Heart left ventricle (tissue), 16 donors: ENCODE data around the gene CPT1B. TPM values are rescaled to one million over a fixed set of nuclear protein-coding genes. Genes with fewer than 3 reads are reported as not detected.
A peak's percentile ranks its signal among the peaks of the same experiment; 100 is the strongest.

ENCODE experiments used
- ATAC-seq, 4 donors: fragments of 200-7000 bp; cut with Tn5 transposase; one replicate each; pipeline ENCODE4 v1.9.1; 2020 to 2022; ENCODE audit warnings: moderate library complexity in 4 of 4, mild to moderate bottlenecking in 3 of 4, moderate number of reproducible peaks in 1 of 4
- DNase-seq, 5 donors: peaks; one replicate each; pipeline ENCODE4 v3.0.0-alpha.2; 2020
- H3K27ac ChIP-seq, 12 donors: fragments of 200-600 bp; sonication (generic) in 4 of 12; one replicate each; pipeline versions ENCODE4 v1.5.0 to v1.8.0; 2016 to 2022; ENCODE audit warnings: mild to moderate bottlenecking in 2 of 12
- H3K27me3 ChIP-seq, 9 donors: fragments of 200-600 bp; sonication (generic) in 2 of 9; one replicate each; pipeline versions ENCODE4 v1.5.1 to v1.8.0; 2016 to 2022; ENCODE audit warnings: mild to moderate bottlenecking in 3 of 9
- H3K36me3 ChIP-seq, 9 donors: fragments of 200-600 bp; sonication (generic) in 2 of 9; one replicate each; pipeline versions ENCODE4 v1.5.0 to v1.8.0; 2018 to 2022; ENCODE audit warnings: mild to moderate bottlenecking in 2 of 9
- H3K4me1 ChIP-seq, 12 donors: fragments of 200-600 bp; sonication (generic) in 4 of 12; one replicate each; pipeline versions ENCODE4 v1.5.0 to v1.8.0; 2016 to 2022; ENCODE audit warnings: mild to moderate bottlenecking in 3 of 12
- H3K4me3 ChIP-seq, 12 donors: fragments of 200-600 bp; sonication (generic) in 4 of 12; one replicate each; pipeline versions ENCODE4 v1.5.0 to v1.8.0; 2017 to 2022; ENCODE audit warnings: mild to moderate bottlenecking in 9 of 12, moderate library complexity in 4 of 12
- H3K9me3 ChIP-seq, 12 donors: fragments of 200-600 bp; sonication (generic) in 4 of 12; one replicate each; pipeline versions ENCODE4 v1.5.0 to v1.8.0; 2016 to 2022; ENCODE audit warnings: mild to moderate bottlenecking in 1 of 12
- CTCF ChIP-seq, 12 donors: fragments of 200-600 bp; sonication (generic) in 4 of 12; IDR thresholded peaks; one replicate each; pipeline versions ENCODE4 v1.5.0 to v1.8.0; 2018 to 2022; ENCODE audit warnings: antibody characterized with exemption in 12 of 12, mild to moderate bottlenecking in 5 of 12
- POLR2A ChIP-seq, 2 donors: fragments of 450-650 bp; IDR thresholded peaks; one replicate each; pipeline ENCODE4 v1.6.1; 2017; ENCODE audit warnings: antibody characterized with exemption in 2 of 2, mild to moderate bottlenecking in 2 of 2, moderate library complexity in 2 of 2
- WGBS, 4 donors: extraction: QIAGEN DNeasy Blood & Tissue Kit in 2 of 4; methylation state at CpG; one replicate each; pipeline versions ENCODE4 v1.1.5 to v1.1.7; 2013 to 2018; 5-methylcytosine and 5-hydroxymethylcytosine counted together
- intact Hi-C, 10 donors: fragments of 100-400 bp; cut with DNase I; formaldehyde crosslinking; loops; one replicate each; pipeline versions ENCODE4 v1.11.1 to v1.14.2; 2022
- polyA plus RNA-seq, 2 donors: library from polyadenylated mRNA; stranded (reverse); fragments of 200-250 nt; gene quantifications; one replicate each; pipeline ENCODE4 v1.2.3, GENCODE V29; 2013
- total RNA-seq, 9 donors: library from RNA; depleted of rRNA in 2 of 9; stranded (reverse); fragments of >200 nt in 2 of 9; fragmentation: NEBNext Ultra II Directional in 3 of 9; extraction: Animal tissue kit (Norgen Biotek cat#: 25700) in 3 of 9; gene quantifications; one replicate each; pipeline versions ENCODE4 v1.1.0 to v1.2.4, GENCODE V29; 2016 to 2023
- donor health status: ischemic (EF 13 %, LVEDD 7.1; RV severe dilation, severe dysfunction).
- donor health status: healthy with polysubstance abuse.
- donor health status: DM: no; HTN: yes; CAD: no.
- donor health status: DM: no; HTN: no; CAD: no.
- donor health status: ischemic (EF 25% LVEDD 6.9; RV normal size, moderate dysfunction).
- donor health status: ischemic (EF 25% LVEDD 5.7; RV mildly dilated, moderate dysfunction).
- donor health status: healthy.
- donor health status: DM: yes; HTN: yes; CAD: no.
- donor health status: ischemic (EF 35%, LVEDD 5.7; RV mildly dilated, moderate dysfunction).
- donor health status: nonischemic (EF 11% LVEDD 7.7; RV severe dilation, severe dysfunction).
- donor health status: DM: yes; HTN: yes; CAD: no.
- donor health status: PGD.
- donor health status: ischemic (EF 29% LVEDD 5.4; RV normal size, mild dysfunction).
- donor health status: nonischemic (EF 23%, LVEDD 6.1; RV moderate dilation, normal function).

CPT1B gene
- total and polyA plus RNA-seq, 11 donors: 51.4 to 467 (median 303) TPM

GRCh38 chr22:50625568-50626313 lies 47.5 kb upstream of the CPT1B start:
- DNase-seq (peak in 1 of 5 donors; percentile 24), ATAC-seq (no peak)
- no peaks in the 10 kb centered on the region for H3K27me3 ChIP-seq
- no peaks in the 10 kb centered on the region for H3K9me3 ChIP-seq
- 79 to 92% (median 87%) methylated on average over 14 to 27 of the region's 27 CpGs for WGBS, 4 donors
- peak in 6 of 12 donors; percentile 20 to 37 (median 31) for TF ChIP-seq CTCF (IDR thresholded peaks at IDR 0.05)
- TF ChIP-seq POLR2A (IDR thresholded peaks at IDR 0.05): no peak
- peaks cover 0 to 49% (median 27%) of the 10 kb centered on the region in 12 donors for H3K4me1 ChIP-seq
- H3K4me3 ChIP-seq: no peak overlapping the region
- no peak overlapping the region for H3K27ac ChIP-seq
- intact Hi-C loops: loop anchor here in 9 of 10 donors (2.0 to 5.0 kb wide), 6 partner anchors 47 to 87 kb away; partner anchors contain the start of gene SHANK3 (in 4 of the 9)
- peaks cover 0 to 15% (median 0%) of the 10 kb centered on the region in 9 donors for H3K36me3 ChIP-seq

GRCh38 chr22:50625131-50625567 lies 46.9 kb upstream of the CPT1B start:
- no peaks in the 10 kb centered on the region for H3K27me3 ChIP-seq
- no peak for ATAC-seq
- 80 to 91% (median 90%) methylated on average over 6 to 14 of the region's 14 CpGs for WGBS, 4 donors
- TF ChIP-seq POLR2A (IDR thresholded peaks at IDR 0.05): no peak
- peak in 1 of 5 donors; percentile 16 for DNase-seq
- no peak overlapping the region for H3K27ac ChIP-seq
- H3K36me3 ChIP-seq: peaks cover 0 to 15% (median 0%) of the 10 kb centered on the region in 9 donors
- H3K4me3 ChIP-seq: no peak overlapping the region
- H3K4me1 ChIP-seq: peaks cover 0 to 55% (median 32%) of the 10 kb centered on the region in 12 donors
- intact Hi-C loops: loop anchor here in 9 of 10 donors (5.0 kb wide), 5 partner anchors 47 to 87 kb away; partner anchors contain the start of gene SHANK3 (in 4 of the 9)
- H3K9me3 ChIP-seq: no peaks in the 10 kb centered on the region

- no peak for ATAC-seq
- Histone ChIP-seq H3K9me3 (no peaks in the 10 kb centered on the region), H3K36me3 (peaks cover 0 to 15% (median 0%) of the 10 kb centered on the region in 9 donors), H3K4me3 (no peak overlapping the region), H3K27me3 (no peaks in the 10 kb centered on the region), H3K4me1 (peaks cover 0 to 60% (median 38%) of the 10 kb centered on the region in 12 donors), H3K27ac (no peak overlapping the region)
- intact Hi-C loops: loop anchor here in 9 of 10 donors (5.0 kb wide), 7 partner anchors 48 to 97 kb away; partner anchors contain the start of genes SHANK3 (in 4 of the 9) and SCO2 (in 2 of the 9)
- TF ChIP-seq POLR2A (IDR thresholded peaks at IDR 0.05) (no peak), CTCF (IDR thresholded peaks at IDR 0.05) (no peak)
- WGBS, 4 donors: 78 to 81% (median 80%) methylated on average over 16 of the region's 16 CpGs
- peak in 1 of 5 donors; percentile 12 for DNase-seq
Measured at GRCh38 chr22:50624347-50625130, 46.3 kb upstream of the CPT1B start.

GRCh38 chr22:50622723-50623327 lies 44.6 kb upstream of the CPT1B start:
- Histone ChIP-seq H3K9me3 (no peaks in the 10 kb centered on the region), H3K27ac (peak overlapping the region in 3 of 12 donors; percentile 4 to 87 (median 52)), H3K4me1 (peaks cover 0 to 53% (median 32%) of the 10 kb centered on the region in 12 donors), H3K4me3 (no peak overlapping the region), H3K36me3 (peaks cover 0 to 15% (median 0%) of the 10 kb centered on the region in 9 donors), H3K27me3 (no peaks in the 10 kb centered on the region)
- intact Hi-C loops: loop anchor here in 3 of 10 donors (5.0 kb wide), 2 partner anchors 81 to 96 kb away; partner anchors contain the start of gene SCO2 (in 2 of the 3)
- ATAC-seq (no peak), DNase-seq (no peak)
- 73 to 78% (median 74%) methylated on average over 8 to 16 of the region's 16 CpGs for WGBS, 4 donors
- TF ChIP-seq POLR2A (IDR thresholded peaks at IDR 0.05) (no peak), CTCF (IDR thresholded peaks at IDR 0.05) (peak in 1 of 12 donors; percentile 5)
